IPS-20b (cell line): ENCODE results near the gene ZNF423.
A peak's percentile ranks its signal among the peaks of the same experiment; 100 is the strongest.

Experiments
- H3K27ac ChIP-seq: one replicate; pipeline ENCODE4 v1.5.1; 2013; ENCODE audit warnings: low read length
- H3K27me3 ChIP-seq: 2 replicates; pipeline ENCODE4 v1.6.1; 2013; ENCODE audit warnings: mild to moderate bottlenecking, low read length, inconsistent platforms; ENCODE audit not compliant: insufficient read depth
- H3K36me3 ChIP-seq: 2 replicates; pipeline ENCODE4 v1.6.1; 2013; ENCODE audit warnings: low read depth, mild to moderate bottlenecking, inconsistent platforms, low read length, moderate library complexity; ENCODE audit not compliant: insufficient read depth
- H3K4me1 ChIP-seq: 2 replicates; pipeline ENCODE4 v1.6.1; 2013; ENCODE audit warnings: mild to moderate bottlenecking, control low read depth, inconsistent platforms, low read length, moderate library complexity; ENCODE audit not compliant: insufficient read depth
- H3K4me3 ChIP-seq: 2 replicates; pipeline ENCODE4 v1.5.1; 2013; ENCODE audit warnings: mild to moderate bottlenecking, low read length, inconsistent platforms
- H3K9ac ChIP-seq: 2 replicates; pipeline ENCODE4 v1.6.1; 2013; ENCODE audit warnings: low read depth, mild to moderate bottlenecking, inconsistent platforms, low read length, moderate library complexity
- H3K9me3 ChIP-seq: 2 replicates; pipeline ENCODE4 v1.6.1; 2013; ENCODE audit warnings: mild to moderate bottlenecking, low read depth, low read length, inconsistent platforms; ENCODE audit not compliant: insufficient read depth

ZNF423 gene

GRCh38 chr16:49755716-49756505 is 100.0 kb downstream of the ZNF423 start:
- H3K27me3 ChIP-seq = no peaks in the 10 kb centered on the region
- H3K9ac ChIP-seq = peak overlapping the region; percentile 72; the same call in 1 of the 2 replicates
- H3K4me3 ChIP-seq = peak overlapping the region; percentile 55; the same call in 1 of the 2 replicates
- H3K36me3 ChIP-seq = no peaks in the 10 kb centered on the region
- no peak overlapping the region for H3K27ac ChIP-seq
- no peaks in the 10 kb centered on the region for H3K9me3 ChIP-seq
- peaks cover 26% of the 10 kb centered on the region for H3K4me1 ChIP-seq

GRCh38 chr16:49755313-49755620 is 100.6 kb downstream of the ZNF423 start:
- Histone ChIP-seq H3K9me3 (no peaks in the 10 kb centered on the region), H3K4me3 (peak overlapping the region; percentile 55), H3K4me1 (peaks cover 32% of the 10 kb centered on the region), H3K36me3 (no peaks in the 10 kb centered on the region), H3K27ac (peak overlapping the region; percentile 11), H3K27me3 (no peaks in the 10 kb centered on the region), H3K9ac (peak overlapping the region; percentile 72; the same call in 1 of the 2 replicates)

DNA sequence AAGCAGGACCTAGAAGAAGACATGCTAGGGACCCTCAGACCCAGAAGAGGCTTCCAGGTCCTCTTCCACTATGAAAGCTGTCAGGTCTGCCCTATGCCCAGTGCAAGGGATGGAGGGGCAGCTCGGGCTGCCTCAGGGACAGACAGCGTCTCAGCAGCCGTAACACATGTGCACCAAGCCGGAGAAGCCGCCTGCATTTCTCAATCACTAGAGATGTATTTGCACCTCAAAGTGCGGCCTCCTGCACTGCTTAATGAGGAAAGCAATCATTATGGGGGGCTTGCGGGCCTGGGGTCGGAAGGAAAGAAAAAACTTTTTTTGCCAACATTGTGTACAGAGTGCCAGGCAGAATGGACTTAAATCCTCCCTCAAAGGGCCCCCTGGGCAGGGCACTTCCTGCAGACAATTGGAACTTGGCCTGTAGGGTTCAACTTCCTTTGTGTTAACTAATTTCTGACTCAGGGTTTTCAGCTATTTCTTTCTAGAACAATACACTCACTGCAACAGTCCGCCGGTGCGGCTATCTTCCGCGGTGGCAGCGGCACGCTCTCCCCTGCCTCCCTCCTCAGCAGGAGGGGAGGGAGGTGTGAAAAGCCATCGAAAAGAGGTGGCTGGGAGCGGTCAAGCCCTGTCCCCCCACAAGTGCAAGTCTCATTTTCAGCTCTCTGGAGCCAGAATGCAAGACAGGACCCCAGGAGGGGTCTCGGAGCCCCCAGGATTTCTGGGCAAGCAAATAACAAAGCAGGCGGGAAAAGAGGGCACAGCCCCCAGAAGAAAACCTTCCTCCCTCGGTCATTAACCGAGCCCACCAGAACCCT is 101.2 kb downstream of the ZNF423 start:
- Histone ChIP-seq H3K27ac (peak overlapping the region; percentile 11), H3K4me1 (peaks cover 38% of the 10 kb centered on the region), H3K27me3 (no peaks in the 10 kb centered on the region), H3K4me3 (peak overlapping the region; percentile 55; the same call in 1 of the 2 replicates), H3K9me3 (no peaks in the 10 kb centered on the region), H3K36me3 (no peaks in the 10 kb centered on the region), H3K9ac (peak overlapping the region; percentile 72)

- Histone ChIP-seq H3K36me3 (no peaks in the 10 kb centered on the region), H3K27ac (no peak overlapping the region), H3K4me3 (no peak overlapping the region), H3K4me1 (peaks cover 29% of the 10 kb centered on the region), H3K9me3 (no peaks in the 10 kb centered on the region), H3K9ac (peak overlapping the region; percentile 24; the same call in 1 of the 2 replicates), H3K27me3 (no peaks in the 10 kb centered on the region)
Observed at GRCh38 chr16:49750341-49751000, 105.4 kb downstream of the ZNF423 start.

- H3K4me3 ChIP-seq = no peak overlapping the region
- no peaks in the 10 kb centered on the region for H3K27me3 ChIP-seq
- H3K9ac ChIP-seq = peak overlapping the region; percentile 24; the same call in 1 of the 2 replicates
- no peaks in the 10 kb centered on the region for H3K36me3 ChIP-seq
- peaks cover 27% of the 10 kb centered on the region for H3K4me1 ChIP-seq
- H3K27ac ChIP-seq = no peak overlapping the region
- H3K9me3 ChIP-seq = no peaks in the 10 kb centered on the region
Observed at GRCh38 chr16:49749816-49750215, 106.1 kb downstream of the ZNF423 start.

DNA sequence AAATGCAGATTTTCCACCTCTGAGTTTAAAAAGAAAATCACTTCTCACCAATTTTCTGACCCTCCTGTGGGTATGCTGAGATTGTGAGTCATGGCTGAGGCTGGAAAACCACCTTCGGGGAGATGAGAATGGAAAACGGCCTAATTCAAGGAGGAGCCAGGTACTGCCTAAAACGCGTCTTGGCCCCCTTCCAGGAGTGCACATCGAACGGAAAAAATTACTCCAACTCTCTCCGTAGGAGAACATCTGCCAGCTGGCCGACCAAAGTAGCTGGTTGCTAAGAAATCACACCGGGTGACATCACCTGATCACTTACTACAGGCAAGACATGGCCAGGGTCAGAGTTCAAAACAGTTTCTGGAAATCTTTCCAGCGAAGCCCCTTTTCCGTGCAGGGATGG is 107.6 kb downstream of the ZNF423 start:
- Histone ChIP-seq H3K27me3 (no peaks in the 10 kb centered on the region), H3K36me3 (no peaks in the 10 kb centered on the region), H3K4me3 (no peak overlapping the region), H3K9me3 (no peaks in the 10 kb centered on the region), H3K9ac (no peak overlapping the region), H3K4me1 (peaks cover 20% of the 10 kb centered on the region), H3K27ac (no peak overlapping the region)

GRCh38 chr16:49747654-49748053 is 108.3 kb downstream of the ZNF423 start:
- H3K9me3 ChIP-seq = no peaks in the 10 kb centered on the region
- H3K27me3 ChIP-seq = no peaks in the 10 kb centered on the region
- no peak overlapping the region for H3K4me3 ChIP-seq
- H3K9ac ChIP-seq = no peak overlapping the region
- H3K4me1 ChIP-seq = peaks cover 20% of the 10 kb centered on the region
- H3K27ac ChIP-seq = no peak overlapping the region
- no peaks in the 10 kb centered on the region for H3K36me3 ChIP-seq

DNA sequence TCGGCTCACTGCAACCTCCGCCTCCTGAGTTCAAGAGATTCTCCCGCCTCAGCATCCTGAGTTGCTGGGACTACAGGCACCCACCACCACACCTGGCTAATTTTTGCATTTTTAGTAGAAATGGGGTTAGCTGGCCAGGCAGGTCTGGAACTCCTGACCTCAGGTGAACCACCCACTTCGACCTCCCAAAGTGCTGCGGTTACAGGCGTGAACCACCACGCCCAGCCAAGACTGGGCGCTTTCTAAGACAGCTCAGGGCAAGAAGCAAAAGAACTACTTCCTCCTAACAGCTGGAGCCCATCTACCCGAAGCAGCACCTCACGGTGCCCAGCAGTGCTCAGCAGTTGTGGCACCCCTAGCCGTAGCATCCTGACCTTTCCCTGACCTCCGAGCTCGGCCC is 109.4 kb downstream of the ZNF423 start:
- no peaks in the 10 kb centered on the region for H3K27me3 ChIP-seq
- no peaks in the 10 kb centered on the region for H3K36me3 ChIP-seq
- no peak overlapping the region for H3K4me3 ChIP-seq
- H3K9ac ChIP-seq = no peak overlapping the region
- H3K27ac ChIP-seq = no peak overlapping the region
- peaks cover 20% of the 10 kb centered on the region for H3K4me1 ChIP-seq
- no peaks in the 10 kb centered on the region for H3K9me3 ChIP-seq

- Histone ChIP-seq H3K27me3 (no peaks in the 10 kb centered on the region), H3K9me3 (no peaks in the 10 kb centered on the region), H3K4me1 (peaks cover 13% of the 10 kb centered on the region), H3K9ac (no peak overlapping the region), H3K27ac (no peak overlapping the region), H3K4me3 (no peak overlapping the region), H3K36me3 (no peaks in the 10 kb centered on the region)
Observed at GRCh38 chr16:49745311-49745747, 110.6 kb downstream of the ZNF423 start.

DNA sequence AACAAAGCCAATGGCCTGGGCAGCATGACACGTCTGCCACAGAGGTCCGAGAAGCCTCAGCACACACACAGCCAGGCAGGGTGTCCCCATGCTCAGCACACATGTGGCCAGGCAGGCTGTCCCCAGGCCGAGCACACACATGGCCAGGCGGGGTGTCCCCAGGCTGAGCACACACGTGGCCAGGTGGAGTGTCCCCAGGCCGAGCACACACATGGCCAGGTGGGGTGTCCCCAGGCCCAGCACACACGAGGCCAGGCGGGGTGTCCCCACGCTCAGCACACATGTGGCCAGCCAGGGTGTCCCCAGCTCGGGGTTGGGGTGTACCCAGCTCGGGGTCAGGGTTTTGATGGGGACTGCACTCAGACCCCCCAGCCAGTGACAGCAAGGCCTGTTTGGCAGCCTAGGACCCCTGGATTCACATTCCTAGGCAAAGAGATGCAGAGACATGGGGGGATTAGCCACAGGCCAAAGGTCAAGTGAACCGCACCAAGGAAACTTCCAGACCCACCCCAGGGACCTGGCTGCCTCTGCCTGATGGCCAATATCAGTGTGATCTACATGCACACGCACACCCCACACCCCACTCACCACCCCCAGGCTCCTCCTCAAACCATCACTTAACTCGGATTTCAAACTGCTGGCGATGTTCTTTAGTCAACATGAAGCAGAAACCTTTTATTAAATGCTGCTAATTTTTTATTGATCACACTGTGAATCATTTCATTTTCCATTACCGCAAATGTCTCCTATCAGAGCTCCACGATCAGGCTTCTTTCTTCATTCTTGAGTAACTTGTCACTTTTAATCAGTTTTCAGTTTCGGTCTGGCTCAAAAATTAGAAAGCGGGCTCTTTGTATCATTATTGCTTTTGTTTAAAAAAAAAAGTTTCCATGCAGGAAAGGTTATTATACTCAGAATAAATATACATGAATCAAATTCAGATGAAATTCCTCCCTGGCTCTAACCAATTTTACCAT is 111.4 kb downstream of the ZNF423 start:
- H3K27me3 ChIP-seq = no peaks in the 10 kb centered on the region
- H3K27ac ChIP-seq = no peak overlapping the region
- no peaks in the 10 kb centered on the region for H3K36me3 ChIP-seq
- H3K9ac ChIP-seq = no peak overlapping the region
- no peaks in the 10 kb centered on the region for H3K9me3 ChIP-seq
- no peak overlapping the region for H3K4me3 ChIP-seq
- peaks cover 6% of the 10 kb centered on the region; the same call in 1 of the 2 replicates for H3K4me1 ChIP-seq

- Histone ChIP-seq H3K9ac (no peak overlapping the region), H3K4me1 (peaks cover 2% of the 10 kb centered on the region; the same call in 1 of the 2 replicates), H3K27me3 (no peaks in the 10 kb centered on the region), H3K36me3 (no peaks in the 10 kb centered on the region), H3K4me3 (no peak overlapping the region), H3K27ac (no peak overlapping the region), H3K9me3 (no peaks in the 10 kb centered on the region)
Observed at GRCh38 chr16:49743658-49744057, 112.3 kb downstream of the ZNF423 start.
